H1 (cell line): ENCODE data around the gene ADD1. TPM values are rescaled to one million over a fixed set of nuclear protein-coding genes. Genes with fewer than 3 reads are reported as not detected.

ENCODE experiments used
- BCL11A ChIP-seq, 2 experiments: IDR thresholded peaks; one replicate each; pipeline ENCODE4 v1.6.1; 2011; ENCODE audit warnings: low read depth in 2 of 2, low read length in 2 of 2, mild to moderate bottlenecking in 2 of 2
- POLR2AphosphoS5 ChIP-seq: IDR thresholded peaks from 2 replicates; pipeline ENCODE4 v1.6.1; 2011; ENCODE audit warnings: low read depth, low read length
- polyA plus RNA-seq, 7 experiments: library from polyadenylated mRNA; depleted of rRNA in 3 of 7; stranded (reverse) in 5 of 7; unstranded in 2 of 7; fragments of >200 nt in 5 of 7; fragments of 200-250 nt in 2 of 7; gene quantifications; 1 replicate in 5 of 7; 2 replicates in 1 of 7; 4 replicates in 1 of 7; pipeline versions ENCODE4 v1.2.1 to v1.2.3, GENCODE V29; 2011 to 2013; ENCODE audit warnings: missing spikeins in 2 of 7, mixed read lengths in 2 of 7
- total RNA-seq: library from RNA; stranded (reverse); fragmentation: NEBNext Ultra II Directional; extraction: Animal tissue kit (Norgen Biotek cat#: 25700); gene quantifications from 2 replicates; pipeline ENCODE4 v1.2.1, GENCODE V29; 2021
- TF ChIP-seq, protein P1 (sequence below): fragments of 300-600 bp; sonication (generic); IDR thresholded peaks from 2 replicates; pipeline ENCODE4 v1.7.1; 2012; ENCODE audit warnings: low read length, moderate library complexity, mild to moderate bottlenecking, inconsistent platforms; ENCODE audit not compliant: insufficient replicate concordance
- TF ChIP-seq, protein P2 (sequence below), 3 experiments: IDR thresholded peaks; 1 replicate in 2 of 3; 2 replicates in 1 of 3; pipeline versions ENCODE4 v1.5.1 to v1.6.1; 2011; ENCODE audit warnings: low read length in 3 of 3, mild to moderate bottlenecking in 3 of 3, inconsistent platforms in 2 of 3, low read depth in 1 of 3, moderate library complexity in 1 of 3; ENCODE audit not compliant: insufficient read depth in 1 of 3; ENCODE audit errors: control extremely low read depth in 1 of 3
- TF ChIP-seq, protein P3 (sequence below): IDR thresholded peaks from 2 replicates; pipeline ENCODE4 v1.6.1; 2012; ENCODE audit warnings: inconsistent platforms
- TF ChIP-seq, protein P4 (sequence below): IDR thresholded peaks from 2 replicates; pipeline ENCODE4 v1.6.1; 2011; ENCODE audit warnings: low read length, improper control_type of control experiment
- TF ChIP-seq, protein P5 (sequence below): IDR thresholded peaks from 2 replicates; pipeline ENCODE4 v1.6.1; 2012; ENCODE audit warnings: inconsistent platforms

Gene ADD1
- total and polyA plus RNA-seq, 2 of the 8 experiments (the other 6 are each of a cell fraction or from before 2014, with no cell fraction given) = 113 to 143 TPM

DNA sequence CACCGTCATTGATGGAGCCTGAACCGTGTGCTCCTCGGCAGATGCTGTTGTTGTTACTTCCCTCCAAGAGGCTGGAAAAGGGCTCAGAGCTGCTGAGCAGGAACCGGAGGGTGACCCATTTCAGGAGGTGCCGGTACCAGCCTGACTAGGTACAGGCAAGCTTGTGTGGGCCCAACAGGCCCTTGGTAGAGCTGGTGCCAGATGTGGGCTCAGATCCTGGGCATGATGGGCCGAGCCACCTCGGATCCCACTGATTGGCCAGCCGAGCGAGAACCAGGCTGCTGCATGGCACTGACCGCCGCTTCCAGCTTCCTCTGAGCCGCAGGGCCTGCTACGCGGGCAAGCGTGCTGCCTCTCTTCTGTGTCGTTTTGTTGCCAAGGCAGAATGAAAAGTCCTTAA, 85.8 kb downstream of the ADD1 start (continued):
- TF ChIP-seq, protein P1, sequence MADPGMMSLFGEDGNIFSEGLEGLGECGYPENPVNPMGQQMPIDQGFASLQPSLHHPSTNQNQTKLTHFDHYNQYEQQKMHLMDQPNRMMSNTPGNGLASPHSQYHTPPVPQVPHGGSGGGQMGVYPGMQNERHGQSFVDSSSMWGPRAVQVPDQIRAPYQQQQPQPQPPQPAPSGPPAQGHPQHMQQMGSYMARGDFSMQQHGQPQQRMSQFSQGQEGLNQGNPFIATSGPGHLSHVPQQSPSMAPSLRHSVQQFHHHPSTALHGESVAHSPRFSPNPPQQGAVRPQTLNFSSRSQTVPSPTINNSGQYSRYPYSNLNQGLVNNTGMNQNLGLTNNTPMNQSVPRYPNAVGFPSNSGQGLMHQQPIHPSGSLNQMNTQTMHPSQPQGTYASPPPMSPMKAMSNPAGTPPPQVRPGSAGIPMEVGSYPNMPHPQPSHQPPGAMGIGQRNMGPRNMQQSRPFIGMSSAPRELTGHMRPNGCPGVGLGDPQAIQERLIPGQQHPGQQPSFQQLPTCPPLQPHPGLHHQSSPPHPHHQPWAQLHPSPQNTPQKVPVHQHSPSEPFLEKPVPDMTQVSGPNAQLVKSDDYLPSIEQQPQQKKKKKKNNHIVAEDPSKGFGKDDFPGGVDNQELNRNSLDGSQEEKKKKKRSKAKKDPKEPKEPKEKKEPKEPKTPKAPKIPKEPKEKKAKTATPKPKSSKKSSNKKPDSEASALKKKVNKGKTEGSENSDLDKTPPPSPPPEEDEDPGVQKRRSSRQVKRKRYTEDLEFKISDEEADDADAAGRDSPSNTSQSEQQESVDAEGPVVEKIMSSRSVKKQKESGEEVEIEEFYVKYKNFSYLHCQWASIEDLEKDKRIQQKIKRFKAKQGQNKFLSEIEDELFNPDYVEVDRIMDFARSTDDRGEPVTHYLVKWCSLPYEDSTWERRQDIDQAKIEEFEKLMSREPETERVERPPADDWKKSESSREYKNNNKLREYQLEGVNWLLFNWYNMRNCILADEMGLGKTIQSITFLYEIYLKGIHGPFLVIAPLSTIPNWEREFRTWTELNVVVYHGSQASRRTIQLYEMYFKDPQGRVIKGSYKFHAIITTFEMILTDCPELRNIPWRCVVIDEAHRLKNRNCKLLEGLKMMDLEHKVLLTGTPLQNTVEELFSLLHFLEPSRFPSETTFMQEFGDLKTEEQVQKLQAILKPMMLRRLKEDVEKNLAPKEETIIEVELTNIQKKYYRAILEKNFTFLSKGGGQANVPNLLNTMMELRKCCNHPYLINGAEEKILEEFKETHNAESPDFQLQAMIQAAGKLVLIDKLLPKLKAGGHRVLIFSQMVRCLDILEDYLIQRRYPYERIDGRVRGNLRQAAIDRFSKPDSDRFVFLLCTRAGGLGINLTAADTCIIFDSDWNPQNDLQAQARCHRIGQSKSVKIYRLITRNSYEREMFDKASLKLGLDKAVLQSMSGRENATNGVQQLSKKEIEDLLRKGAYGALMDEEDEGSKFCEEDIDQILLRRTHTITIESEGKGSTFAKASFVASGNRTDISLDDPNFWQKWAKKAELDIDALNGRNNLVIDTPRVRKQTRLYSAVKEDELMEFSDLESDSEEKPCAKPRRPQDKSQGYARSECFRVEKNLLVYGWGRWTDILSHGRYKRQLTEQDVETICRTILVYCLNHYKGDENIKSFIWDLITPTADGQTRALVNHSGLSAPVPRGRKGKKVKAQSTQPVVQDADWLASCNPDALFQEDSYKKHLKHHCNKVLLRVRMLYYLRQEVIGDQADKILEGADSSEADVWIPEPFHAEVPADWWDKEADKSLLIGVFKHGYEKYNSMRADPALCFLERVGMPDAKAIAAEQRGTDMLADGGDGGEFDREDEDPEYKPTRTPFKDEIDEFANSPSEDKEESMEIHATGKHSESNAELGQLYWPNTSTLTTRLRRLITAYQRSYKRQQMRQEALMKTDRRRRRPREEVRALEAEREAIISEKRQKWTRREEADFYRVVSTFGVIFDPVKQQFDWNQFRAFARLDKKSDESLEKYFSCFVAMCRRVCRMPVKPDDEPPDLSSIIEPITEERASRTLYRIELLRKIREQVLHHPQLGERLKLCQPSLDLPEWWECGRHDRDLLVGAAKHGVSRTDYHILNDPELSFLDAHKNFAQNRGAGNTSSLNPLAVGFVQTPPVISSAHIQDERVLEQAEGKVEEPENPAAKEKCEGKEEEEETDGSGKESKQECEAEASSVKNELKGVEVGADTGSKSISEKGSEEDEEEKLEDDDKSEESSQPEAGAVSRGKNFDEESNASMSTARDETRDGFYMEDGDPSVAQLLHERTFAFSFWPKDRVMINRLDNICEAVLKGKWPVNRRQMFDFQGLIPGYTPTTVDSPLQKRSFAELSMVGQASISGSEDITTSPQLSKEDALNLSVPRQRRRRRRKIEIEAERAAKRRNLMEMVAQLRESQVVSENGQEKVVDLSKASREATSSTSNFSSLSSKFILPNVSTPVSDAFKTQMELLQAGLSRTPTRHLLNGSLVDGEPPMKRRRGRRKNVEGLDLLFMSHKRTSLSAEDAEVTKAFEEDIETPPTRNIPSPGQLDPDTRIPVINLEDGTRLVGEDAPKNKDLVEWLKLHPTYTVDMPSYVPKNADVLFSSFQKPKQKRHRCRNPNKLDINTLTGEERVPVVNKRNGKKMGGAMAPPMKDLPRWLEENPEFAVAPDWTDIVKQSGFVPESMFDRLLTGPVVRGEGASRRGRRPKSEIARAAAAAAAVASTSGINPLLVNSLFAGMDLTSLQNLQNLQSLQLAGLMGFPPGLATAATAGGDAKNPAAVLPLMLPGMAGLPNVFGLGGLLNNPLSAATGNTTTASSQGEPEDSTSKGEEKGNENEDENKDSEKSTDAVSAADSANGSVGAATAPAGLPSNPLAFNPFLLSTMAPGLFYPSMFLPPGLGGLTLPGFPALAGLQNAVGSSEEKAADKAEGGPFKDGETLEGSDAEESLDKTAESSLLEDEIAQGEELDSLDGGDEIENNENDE = no peak
- TF ChIP-seq, protein P2, sequence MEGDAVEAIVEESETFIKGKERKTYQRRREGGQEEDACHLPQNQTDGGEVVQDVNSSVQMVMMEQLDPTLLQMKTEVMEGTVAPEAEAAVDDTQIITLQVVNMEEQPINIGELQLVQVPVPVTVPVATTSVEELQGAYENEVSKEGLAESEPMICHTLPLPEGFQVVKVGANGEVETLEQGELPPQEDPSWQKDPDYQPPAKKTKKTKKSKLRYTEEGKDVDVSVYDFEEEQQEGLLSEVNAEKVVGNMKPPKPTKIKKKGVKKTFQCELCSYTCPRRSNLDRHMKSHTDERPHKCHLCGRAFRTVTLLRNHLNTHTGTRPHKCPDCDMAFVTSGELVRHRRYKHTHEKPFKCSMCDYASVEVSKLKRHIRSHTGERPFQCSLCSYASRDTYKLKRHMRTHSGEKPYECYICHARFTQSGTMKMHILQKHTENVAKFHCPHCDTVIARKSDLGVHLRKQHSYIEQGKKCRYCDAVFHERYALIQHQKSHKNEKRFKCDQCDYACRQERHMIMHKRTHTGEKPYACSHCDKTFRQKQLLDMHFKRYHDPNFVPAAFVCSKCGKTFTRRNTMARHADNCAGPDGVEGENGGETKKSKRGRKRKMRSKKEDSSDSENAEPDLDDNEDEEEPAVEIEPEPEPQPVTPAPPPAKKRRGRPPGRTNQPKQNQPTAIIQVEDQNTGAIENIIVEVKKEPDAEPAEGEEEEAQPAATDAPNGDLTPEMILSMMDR (IDR thresholded peaks at IDR 0.05; ENCODE audit: control extremely low read depth in 1 of 3, insufficient read depth in 1 of 3, low read depth in 1 of 3, low read length in 3 of 3) = no peak
- TF ChIP-seq, protein P3, sequence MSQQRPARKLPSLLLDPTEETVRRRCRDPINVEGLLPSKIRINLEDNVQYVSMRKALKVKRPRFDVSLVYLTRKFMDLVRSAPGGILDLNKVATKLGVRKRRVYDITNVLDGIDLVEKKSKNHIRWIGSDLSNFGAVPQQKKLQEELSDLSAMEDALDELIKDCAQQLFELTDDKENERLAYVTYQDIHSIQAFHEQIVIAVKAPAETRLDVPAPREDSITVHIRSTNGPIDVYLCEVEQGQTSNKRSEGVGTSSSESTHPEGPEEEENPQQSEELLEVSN = no peak
- TF ChIP-seq, protein P4, sequence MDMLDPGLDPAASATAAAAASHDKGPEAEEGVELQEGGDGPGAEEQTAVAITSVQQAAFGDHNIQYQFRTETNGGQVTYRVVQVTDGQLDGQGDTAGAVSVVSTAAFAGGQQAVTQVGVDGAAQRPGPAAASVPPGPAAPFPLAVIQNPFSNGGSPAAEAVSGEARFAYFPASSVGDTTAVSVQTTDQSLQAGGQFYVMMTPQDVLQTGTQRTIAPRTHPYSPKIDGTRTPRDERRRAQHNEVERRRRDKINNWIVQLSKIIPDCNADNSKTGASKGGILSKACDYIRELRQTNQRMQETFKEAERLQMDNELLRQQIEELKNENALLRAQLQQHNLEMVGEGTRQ = no peak
- TF ChIP-seq POLR2AphosphoS5 (no peak; the same call in 1 of the 2 replicates), BCL11A (IDR thresholded peaks at IDR 0.05; ENCODE audit: low read depth in 2 of 2, low read length in 2 of 2) (no peak)
- TF ChIP-seq, protein P5, sequence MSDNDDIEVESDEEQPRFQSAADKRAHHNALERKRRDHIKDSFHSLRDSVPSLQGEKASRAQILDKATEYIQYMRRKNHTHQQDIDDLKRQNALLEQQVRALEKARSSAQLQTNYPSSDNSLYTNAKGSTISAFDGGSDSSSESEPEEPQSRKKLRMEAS = no peak
